Stimulated activated CD4-positive, alpha-beta T cell treated with anti-CD3 and anti-CD28 coated beads, TNF-alpha, amount 100 ng/mL, for 1 hour (primary cell): ENCODE measurements around the gene SLX9.
A peak's percentile ranks its signal among the peaks of the same experiment; 100 is the strongest.

Experiments
- DNase-seq, 3 donors: peaks; one replicate each; pipeline ENCODE4 v3.0.0-alpha.2; 2020; ENCODE audit warnings: low read depth in 3 of 3, low spot score in 1 of 3

Gene SLX9

GRCh38 chr21:44939532-44940115 lies at the start of gene SLX9:
Gene SLX9 (plus strand): TSS chr21:44940029. CDS start chr21:44940058, 29 bp downstream.
- peak; percentile 50 to 74 (median 64) for DNase-seq

GRCh38 chr21:44890338-44890931 lies 49.4 kb upstream of the SLX9 start:
- no peak for DNase-seq

GRCh38 chr21:44890961-44891541 lies 48.8 kb upstream of the SLX9 start:
- DNase-seq = no peak

- no peak for DNase-seq
These were observed 48.2 kb upstream of the SLX9 start for GRCh38 chr21:44891631-44892031.

- DNase-seq = no peak
These were observed 47.7 kb upstream of the SLX9 start for GRCh38 chr21:44892095-44892494.

GRCh38 chr21:44892536-44893277 lies 47.1 kb upstream of the SLX9 start:
- DNase-seq = peak; percentile 53 to 78 (median 66)

GRCh38 chr21:44893278-44893556 lies 46.6 kb upstream of the SLX9 start:
- no peak for DNase-seq

GRCh38 chr21:44893948-44894656 lies 45.7 kb upstream of the SLX9 start:
- DNase-seq = no peak

- no peak for DNase-seq
These were observed 45.0 kb upstream of the SLX9 start for GRCh38 chr21:44894687-44895302.

GRCh38 chr21:44895859-44896258 lies 44.0 kb upstream of the SLX9 start:
- no peak for DNase-seq

- no peak for DNase-seq
These were observed 43.1 kb upstream of the SLX9 start for GRCh38 chr21:44896561-44897286.

- DNase-seq = no peak
These were observed 42.4 kb upstream of the SLX9 start for GRCh38 chr21:44897326-44898010.

GRCh38 chr21:44898011-44898488 lies 41.8 kb upstream of the SLX9 start:
- no peak for DNase-seq

GRCh38 chr21:44898851-44899767 lies 40.7 kb upstream of the SLX9 start:
- DNase-seq = no peak

- no peak for DNase-seq
These were observed 39.9 kb upstream of the SLX9 start for GRCh38 chr21:44899768-44900558.

- no peak for DNase-seq
These were observed 39.1 kb upstream of the SLX9 start for GRCh38 chr21:44900559-44901251.

GRCh38 chr21:44901391-44902074 lies 38.3 kb upstream of the SLX9 start:
- no peak for DNase-seq
